Loucy (cell line): ENCODE results near the gene CD36.

Experiments used
- H2AFZ ChIP-seq: fragments of 200-600 bp; sonication (generic); 2 replicates; pipeline ENCODE4 v1.6.0; 2016; ENCODE audit warnings: antibody characterized with exemption, mild to moderate bottlenecking, low read length, moderate library complexity
- H3F3A ChIP-seq: fragments of 200-600 bp; 2 replicates; pipeline ENCODE4 v1.6.0; 2016; ENCODE audit warnings: antibody characterized with exemption, low read depth, mild to moderate bottlenecking
- H3K27me3 ChIP-seq: fragments of 200-600 bp; sonication (generic); 2 replicates; pipeline ENCODE4 v1.6.1; 2014; ENCODE audit warnings: low read length, mild to moderate bottlenecking; ENCODE audit not compliant: insufficient read depth, poor library complexity, severe bottlenecking
- H3K36me3 ChIP-seq: fragments of 200-600 bp; sonication (generic); 2 replicates; pipeline ENCODE4 v1.6.1; 2016; ENCODE audit warnings: low read length; ENCODE audit not compliant: insufficient read depth
- H3K4me1 ChIP-seq: fragments of 200-600 bp; sonication (generic); 2 replicates; pipeline ENCODE4 v1.5.1; 2014; ENCODE audit warnings: low read length, mild to moderate bottlenecking; ENCODE audit not compliant: insufficient read depth, poor library complexity, severe bottlenecking
- H3K4me2 ChIP-seq: fragments of 200-600 bp; sonication (generic); 2 replicates; pipeline ENCODE4 v1.6.0; 2014; ENCODE audit warnings: antibody characterized with exemption, low read length, low read depth, mild to moderate bottlenecking; ENCODE audit not compliant: poor library complexity, severe bottlenecking
- H3K4me3 ChIP-seq: fragments of 200-600 bp; sonication (generic); 2 replicates; pipeline ENCODE4 v1.5.1; 2014; ENCODE audit warnings: low read length, mild to moderate bottlenecking, mixed read lengths; ENCODE audit not compliant: poor library complexity, severe bottlenecking
- H3K79me2 ChIP-seq: fragments of 200-600 bp; sonication (generic); 2 replicates; pipeline ENCODE4 v1.6.1; 2014; ENCODE audit warnings: low read length; ENCODE audit not compliant: insufficient read depth
- H3K9ac ChIP-seq: fragments of 200-600 bp; sonication (generic); 2 replicates; pipeline ENCODE4 v1.6.0; 2014; ENCODE audit warnings: mild to moderate bottlenecking, low read depth, low read length, moderate library complexity; ENCODE audit not compliant: poor library complexity, severe bottlenecking
- H3K9me2 ChIP-seq: fragments of 200-600 bp; sonication (generic); replicated peaks from 2 replicates; pipeline ENCODE4 v1.6.1; 2016; ENCODE audit warnings: low read depth, low read length, mixed read lengths
- H3K9me3 ChIP-seq: fragments of 200-600 bp; sonication (generic); 2 replicates; pipeline ENCODE4 v1.6.1; 2014; ENCODE audit warnings: mild to moderate bottlenecking, antibody characterized with exemption, low read length, low read depth; ENCODE audit not compliant: insufficient read depth
- H4K20me1 ChIP-seq: fragments of 200-600 bp; sonication (generic); 2 replicates; pipeline ENCODE4 v1.6.0; 2014; ENCODE audit warnings: antibody characterized with exemption, low read length, mild to moderate bottlenecking; ENCODE audit not compliant: insufficient read depth, poor library complexity, severe bottlenecking
- CTCF ChIP-seq: fragments of 200-600 bp; sonication (generic); conservative IDR thresholded peaks from 2 replicates; pipeline ENCODE4 v1.5.1; 2014; ENCODE audit warnings: mild to moderate bottlenecking, antibody characterized with exemption, low read length
- EZH2phosphoT487 ChIP-seq: fragments of 200-600 bp; IDR thresholded peaks from 2 replicates; pipeline ENCODE4 v1.6.1; 2018; ENCODE audit warnings: antibody characterized with exemption, mild to moderate bottlenecking, moderate library complexity, borderline replicate concordance

CD36 gene

GRCh38 chr7:80630608-80631405 is 7.6 kb upstream of the CD36 start:
- no peak overlapping the region for H3K4me2 ChIP-seq
- H3F3A ChIP-seq: no peaks in the 10 kb centered on the region
- no peaks in the 10 kb centered on the region for H3K9me3 ChIP-seq
- no peaks in the 10 kb centered on the region for H3K4me1 ChIP-seq
- TF ChIP-seq CTCF (no peak), EZH2phosphoT487 (no peak)
- no peaks in the 10 kb centered on the region for H3K27me3 ChIP-seq
- H3K9me2 ChIP-seq: no peaks in the 10 kb centered on the region
- no peaks in the 10 kb centered on the region for H4K20me1 ChIP-seq
- no peak overlapping the region for H3K4me3 ChIP-seq
- H2AFZ ChIP-seq: no peak overlapping the region
- no peak overlapping the region for H3K9ac ChIP-seq
- H3K36me3 ChIP-seq: no peaks in the 10 kb centered on the region
- no peaks in the 10 kb centered on the region for H3K79me2 ChIP-seq

DNA sequence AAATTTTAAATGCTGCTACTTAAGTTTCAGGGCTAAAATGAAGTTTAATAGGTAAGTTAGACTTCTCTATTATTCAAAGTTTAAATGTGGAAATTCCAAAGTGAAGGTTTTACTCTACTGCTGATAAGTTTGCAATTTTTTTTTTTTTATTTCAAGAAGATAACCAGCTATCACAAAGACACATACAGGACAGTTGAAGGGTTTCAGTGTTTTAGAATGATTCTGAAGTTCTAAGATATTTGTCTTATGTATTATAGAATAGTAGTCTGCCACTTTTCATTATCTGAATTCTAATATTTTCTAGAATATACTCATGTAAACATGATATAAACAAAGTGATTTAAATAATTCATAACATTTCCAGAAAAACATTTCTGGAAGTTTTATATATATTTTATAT is 7.0 kb upstream of the CD36 start:
- Histone ChIP-seq H4K20me1 (no peaks in the 10 kb centered on the region), H3K9me3 (no peaks in the 10 kb centered on the region), H3K27me3 (no peaks in the 10 kb centered on the region), H3K79me2 (no peaks in the 10 kb centered on the region), H3K4me2 (no peak overlapping the region), H3F3A (no peaks in the 10 kb centered on the region), H3K4me1 (no peaks in the 10 kb centered on the region), H3K9ac (no peak overlapping the region), H3K36me3 (no peaks in the 10 kb centered on the region), H3K4me3 (no peak overlapping the region), H2AFZ (no peak overlapping the region), H3K9me2 (no peaks in the 10 kb centered on the region)
- no peak for TF ChIP-seq CTCF
- no peak for TF ChIP-seq EZH2phosphoT487

- Histone ChIP-seq H3K9ac (no peak overlapping the region), H3K79me2 (no peaks in the 10 kb centered on the region), H3K4me1 (no peaks in the 10 kb centered on the region), H3K4me2 (no peak overlapping the region), H4K20me1 (no peaks in the 10 kb centered on the region), H3F3A (no peaks in the 10 kb centered on the region), H3K9me2 (no peaks in the 10 kb centered on the region), H3K9me3 (no peaks in the 10 kb centered on the region), H3K36me3 (no peaks in the 10 kb centered on the region), H2AFZ (no peak overlapping the region), H3K4me3 (no peak overlapping the region), H3K27me3 (no peaks in the 10 kb centered on the region)
- TF ChIP-seq CTCF (no peak), EZH2phosphoT487 (no peak)
These were observed 6.3 kb upstream of the CD36 start for GRCh38 chr7:80632139-80632538.
